Upper lobe of left lung (tissue), 6 donors: ENCODE results near the gene MAPK7. TPM values are rescaled to one million over a fixed set of nuclear protein-coding genes. Genes with fewer than 3 reads are reported as not detected.

Experiments used
- ATAC-seq, 2 donors: fragments of 200-7000 bp; cut with Tn5 transposase; one replicate each; pipeline ENCODE4 v1.9.1; 2022; ENCODE audit warnings: mild to moderate bottlenecking in 2 of 2, moderate library complexity in 2 of 2; ENCODE audit not compliant: low FRiP score in 2 of 2
- DNase-seq, 2 donors: peaks; one replicate each; pipeline ENCODE4 v3.0.0-alpha.2; 2019 to 2020
- H3K27ac ChIP-seq, 4 donors: fragments of 200-600 bp; sonication (generic); one replicate each; pipeline ENCODE4 v1.5.1; 2016 to 2019
- H3K27me3 ChIP-seq, 4 donors: fragments of 200-600 bp; sonication (generic); one replicate each; pipeline ENCODE4 v1.5.1; 2017 to 2019
- H3K36me3 ChIP-seq, 4 donors: fragments of 200-600 bp; sonication (generic); one replicate each; pipeline ENCODE4 v1.5.1; 2016 to 2019
- H3K4me1 ChIP-seq, 4 donors: fragments of 200-600 bp; sonication (generic); one replicate each; pipeline ENCODE4 v1.5.1; 2018 to 2019
- H3K4me3 ChIP-seq, 4 donors: fragments of 200-600 bp; sonication (generic); one replicate each; pipeline ENCODE4 v1.5.1; 2017 to 2019; ENCODE audit warnings: mild to moderate bottlenecking in 2 of 4, moderate library complexity in 1 of 4
- H3K9me3 ChIP-seq, 4 donors: fragments of 200-600 bp; sonication (generic); one replicate each; pipeline ENCODE4 v1.5.1; 2018 to 2019
- EP300 ChIP-seq, 4 donors: sonication (generic); formaldehyde crosslinking; IDR thresholded peaks; one replicate each; pipeline ENCODE4 v1.5.1; 2017; ENCODE audit warnings: antibody characterized with exemption in 4 of 4, control low read depth in 2 of 4
- POLR2A ChIP-seq, 4 donors: fragments of 450-650 bp; IDR thresholded peaks; one replicate each; pipeline ENCODE4 v1.5.1; 2016 to 2017; ENCODE audit warnings: antibody characterized with exemption in 4 of 4, mild to moderate bottlenecking in 2 of 4
- POLR2AphosphoS5 ChIP-seq, 2 donors: sonication (generic); formaldehyde crosslinking; IDR thresholded peaks; one replicate each; pipeline ENCODE4 v1.5.1; 2017; ENCODE audit warnings: antibody characterized with exemption in 2 of 2
- WGBS, 2 donors: methylation state at CpG; one replicate each; pipeline ENCODE4 v1.1.5; 2017 to 2018; 5-methylcytosine and 5-hydroxymethylcytosine counted together
- total RNA-seq, 6 donors: library from RNA; depleted of rRNA in 4 of 6; stranded (reverse); fragments of >200 nt in 4 of 6; gene quantifications; one replicate each; pipeline versions ENCODE4 v1.1.0 to v1.2.1, GENCODE V29; 2016 to 2021
- TF ChIP-seq, protein P1 (sequence below), 6 experiments: fragments of 450-650 bp in 4 of 6; fragments of 200-600 bp in 2 of 6; sonication (generic) in 2 of 6; IDR thresholded peaks; one replicate each; pipeline ENCODE4 v1.5.1; 2016 to 2019; ENCODE audit warnings: antibody characterized with exemption in 6 of 6
- donor health status: DM: no; HTN: no; CAD: no; lungs with moderate emphysema.
- donor health status: DM: no; HTN: yes; CAD: no; lungs with severe emphysema.

The MAPK7 gene
- total RNA-seq, 6 donors from 2014 or later: 20.1 to 77.2 (median 37.6) TPM

DNA sequence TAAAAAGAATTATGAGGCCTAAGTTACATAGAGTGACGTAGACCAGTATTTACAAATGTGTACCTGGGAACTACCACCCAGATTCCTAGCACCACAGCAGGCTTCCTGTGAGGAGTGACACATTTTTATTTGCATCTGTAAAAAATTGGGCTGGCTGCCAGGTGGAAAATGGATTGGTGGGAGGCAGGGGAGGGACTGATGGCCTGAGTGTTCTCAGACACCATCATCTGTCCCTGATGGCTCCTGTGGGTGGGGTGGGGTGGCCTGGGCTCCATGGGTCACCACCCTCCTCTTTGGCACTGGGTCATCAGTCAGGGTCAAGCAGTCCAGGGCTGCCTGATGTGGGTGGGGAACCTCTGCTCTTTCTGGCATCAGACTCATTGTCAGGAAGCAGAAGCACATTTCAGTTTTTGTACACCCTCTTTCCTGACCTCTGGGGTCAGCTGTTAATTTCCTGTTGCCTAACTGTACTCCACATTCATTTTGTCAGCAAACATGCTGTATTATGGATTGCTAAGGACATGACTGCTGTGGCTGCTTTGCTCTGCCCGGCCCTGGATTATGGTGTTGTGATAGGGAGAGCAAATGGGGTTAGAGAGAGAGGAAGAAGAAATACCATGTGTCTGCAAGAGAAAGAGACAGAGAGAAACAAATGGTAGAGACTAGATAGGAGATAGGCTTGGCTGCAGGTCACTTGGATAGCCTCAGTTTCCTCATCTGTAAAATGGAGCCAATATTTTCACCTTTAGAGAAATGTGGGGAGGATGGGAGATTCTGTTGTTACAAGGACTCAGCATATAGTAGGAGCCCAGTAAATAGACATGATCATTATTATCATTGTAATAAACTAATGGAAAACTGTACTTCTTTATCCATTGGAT lies 20.2 kb downstream of the MAPK7 start:
- WGBS, 2 donors: 22 to 50% methylated on average over 2 of the region's 2 CpGs
- DNase-seq: peak in 1 of 2 donors; percentile 68
- H3K36me3 ChIP-seq: no peaks in the 10 kb centered on the region

DNA sequence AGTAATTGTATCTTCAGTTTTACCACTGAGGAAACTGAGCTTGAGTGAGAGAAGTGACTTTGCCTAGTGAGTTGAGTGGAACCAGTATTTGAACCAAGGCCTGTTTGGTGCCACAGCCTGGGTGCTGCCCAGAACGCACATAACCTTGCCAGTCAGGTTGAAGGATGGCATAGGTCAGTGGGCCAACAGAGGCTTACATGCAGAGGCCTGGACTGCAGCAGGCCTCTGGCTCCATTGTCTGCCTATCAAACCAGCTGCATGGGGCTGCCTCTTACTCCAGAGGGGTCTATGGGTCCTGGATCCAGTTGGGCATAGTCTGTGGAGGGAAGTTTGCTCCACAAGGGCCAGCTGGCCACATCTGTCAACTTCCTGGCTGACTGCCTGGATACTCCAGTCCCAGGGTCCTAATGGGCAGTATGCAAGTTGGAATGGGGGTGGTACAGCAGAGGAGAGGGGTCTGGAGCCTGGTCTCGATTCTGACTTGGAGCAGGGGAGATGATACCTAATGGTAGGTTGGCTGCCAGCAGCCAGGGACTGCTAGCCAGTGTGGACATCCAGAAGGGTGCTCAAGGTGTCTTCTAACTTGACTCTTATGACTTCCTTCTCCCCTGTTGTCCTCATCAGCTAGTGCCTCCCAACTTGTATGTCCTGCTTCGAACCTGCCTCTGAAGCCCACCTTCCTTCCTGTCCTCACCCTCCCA lies 21.6 kb downstream of the MAPK7 start:
- 68 to 83% methylated on average over 3 of the region's 3 CpGs for WGBS, 2 donors
- peak overlapping the region in 2 of 4 donors; percentile 16 to 18 for H3K27ac ChIP-seq
- H3K9me3 ChIP-seq: no peaks in the 10 kb centered on the region
- H3K4me1 ChIP-seq: peaks cover 14 to 27% (median 24%) of the 10 kb centered on the region in 4 donors
- H3K4me3 ChIP-seq: no peak overlapping the region
- TF ChIP-seq POLR2AphosphoS5 (IDR thresholded peaks at IDR 0.05): no peak
- no peak for DNase-seq
- H3K27me3 ChIP-seq: no peaks in the 10 kb centered on the region
- ATAC-seq: no peak
- H3K36me3 ChIP-seq: no peaks in the 10 kb centered on the region

More for the DNA sequence above, 20.2 kb downstream of the MAPK7 start:
- Histone ChIP-seq H3K4me3 (no peak overlapping the region), H3K4me1 (peaks cover 14 to 27% (median 24%) of the 10 kb centered on the region in 4 donors), H3K27me3 (no peaks in the 10 kb centered on the region), H3K27ac (peak overlapping the region; percentile 17 to 75 (median 68)), H3K9me3 (no peaks in the 10 kb centered on the region)
- ATAC-seq: peak; percentile 87 to 93
- peak; percentile 64 to 91 for TF ChIP-seq POLR2AphosphoS5 (IDR thresholded peaks at IDR 0.05)
- peak in 1 of 4 donors; percentile 13 for TF ChIP-seq POLR2A (IDR thresholded peaks at IDR 0.05)
- TF ChIP-seq, protein P1, sequence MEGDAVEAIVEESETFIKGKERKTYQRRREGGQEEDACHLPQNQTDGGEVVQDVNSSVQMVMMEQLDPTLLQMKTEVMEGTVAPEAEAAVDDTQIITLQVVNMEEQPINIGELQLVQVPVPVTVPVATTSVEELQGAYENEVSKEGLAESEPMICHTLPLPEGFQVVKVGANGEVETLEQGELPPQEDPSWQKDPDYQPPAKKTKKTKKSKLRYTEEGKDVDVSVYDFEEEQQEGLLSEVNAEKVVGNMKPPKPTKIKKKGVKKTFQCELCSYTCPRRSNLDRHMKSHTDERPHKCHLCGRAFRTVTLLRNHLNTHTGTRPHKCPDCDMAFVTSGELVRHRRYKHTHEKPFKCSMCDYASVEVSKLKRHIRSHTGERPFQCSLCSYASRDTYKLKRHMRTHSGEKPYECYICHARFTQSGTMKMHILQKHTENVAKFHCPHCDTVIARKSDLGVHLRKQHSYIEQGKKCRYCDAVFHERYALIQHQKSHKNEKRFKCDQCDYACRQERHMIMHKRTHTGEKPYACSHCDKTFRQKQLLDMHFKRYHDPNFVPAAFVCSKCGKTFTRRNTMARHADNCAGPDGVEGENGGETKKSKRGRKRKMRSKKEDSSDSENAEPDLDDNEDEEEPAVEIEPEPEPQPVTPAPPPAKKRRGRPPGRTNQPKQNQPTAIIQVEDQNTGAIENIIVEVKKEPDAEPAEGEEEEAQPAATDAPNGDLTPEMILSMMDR (IDR thresholded peaks at IDR 0.05): no peak
- peak in 2 of 4 donors; percentile 71 to 75 for TF ChIP-seq EP300 (IDR thresholded peaks at IDR 0.05)

DNA sequence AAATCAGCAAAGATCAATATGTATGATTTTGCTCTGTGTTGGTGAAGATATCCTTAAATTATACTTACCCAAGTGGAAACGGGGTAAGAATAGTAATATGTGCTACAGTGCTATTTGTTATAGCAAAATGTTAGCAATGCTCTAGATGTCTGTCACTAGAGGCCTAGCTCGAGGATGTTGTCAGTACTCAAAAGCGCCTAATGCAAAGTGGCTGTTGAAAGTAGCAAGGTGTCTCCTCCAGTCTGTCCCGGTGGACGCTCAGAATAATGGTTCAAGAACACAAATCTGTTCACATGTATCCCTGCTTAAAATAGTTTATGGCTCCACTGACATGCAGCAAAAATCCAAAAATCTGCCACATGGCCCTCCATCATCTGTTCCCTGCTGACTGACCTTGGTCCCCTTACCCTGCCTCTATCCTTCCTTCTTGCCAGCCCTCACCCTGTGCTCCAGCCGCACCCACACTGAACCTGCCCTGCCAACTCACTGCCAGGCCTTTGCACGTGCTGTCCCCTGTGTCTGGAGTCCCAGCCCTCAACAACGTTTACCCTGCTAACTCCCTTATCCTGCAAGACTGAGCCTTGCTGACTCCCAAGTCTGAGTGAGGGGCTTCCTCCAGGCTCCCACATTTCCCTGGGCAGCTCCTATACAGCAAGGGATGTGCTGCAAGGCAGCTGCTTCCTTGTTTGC lies 23.2 kb downstream of the MAPK7 start:
- Histone ChIP-seq H3K4me1 (peaks cover 14 to 27% (median 24%) of the 10 kb centered on the region in 4 donors), H3K36me3 (no peaks in the 10 kb centered on the region), H3K27ac (no peak overlapping the region), H3K4me3 (no peak overlapping the region), H3K27me3 (no peaks in the 10 kb centered on the region), H3K9me3 (no peaks in the 10 kb centered on the region)
- DNase-seq (no peak), ATAC-seq (no peak)
- TF ChIP-seq POLR2A (IDR thresholded peaks at IDR 0.05) (no peak), EP300 (IDR thresholded peaks at IDR 0.05) (no peak), POLR2AphosphoS5 (IDR thresholded peaks at IDR 0.05) (no peak)
- TF ChIP-seq, protein P1 (IDR thresholded peaks at IDR 0.05): no peak
- WGBS, 2 donors: 81 to 83% methylated on average over 7 to 8 of the region's 8 CpGs

DNA sequence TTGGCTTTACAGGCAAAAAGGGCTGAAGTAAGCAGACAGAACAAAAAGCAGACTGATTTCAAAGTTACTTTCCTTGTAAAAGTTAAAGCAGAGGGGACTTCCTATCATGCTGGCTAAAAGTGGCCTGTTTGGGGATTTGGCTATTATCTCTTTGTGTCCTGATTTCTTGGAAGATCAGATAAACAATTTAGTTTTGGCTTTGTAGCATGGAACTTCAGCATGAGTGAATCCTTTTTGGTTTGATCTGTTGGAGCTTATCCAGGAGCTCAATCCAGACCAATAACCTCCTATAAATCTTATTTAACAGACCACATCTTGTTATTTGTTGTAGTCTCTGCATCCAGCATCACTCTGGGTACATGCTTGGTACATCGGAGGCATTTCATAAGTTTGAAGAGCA lies 23.9 kb downstream of the MAPK7 start:
- Histone ChIP-seq H3K9me3 (no peaks in the 10 kb centered on the region), H3K4me3 (no peak overlapping the region), H3K27ac (peak overlapping the region in 1 of 4 donors; percentile 23), H3K27me3 (no peaks in the 10 kb centered on the region), H3K4me1 (peaks cover 14 to 27% (median 24%) of the 10 kb centered on the region in 4 donors), H3K36me3 (no peaks in the 10 kb centered on the region)
- DNase-seq: no peak
- WGBS, 2 donors: 73 to 78% methylated on average over 1 of the region's 1 CpG
- ATAC-seq: no peak
- TF ChIP-seq POLR2AphosphoS5 (IDR thresholded peaks at IDR 0.05) (no peak), POLR2A (IDR thresholded peaks at IDR 0.05) (no peak), EP300 (IDR thresholded peaks at IDR 0.05) (no peak)
- TF ChIP-seq, protein P1 (IDR thresholded peaks at IDR 0.05): no peak

DNA sequence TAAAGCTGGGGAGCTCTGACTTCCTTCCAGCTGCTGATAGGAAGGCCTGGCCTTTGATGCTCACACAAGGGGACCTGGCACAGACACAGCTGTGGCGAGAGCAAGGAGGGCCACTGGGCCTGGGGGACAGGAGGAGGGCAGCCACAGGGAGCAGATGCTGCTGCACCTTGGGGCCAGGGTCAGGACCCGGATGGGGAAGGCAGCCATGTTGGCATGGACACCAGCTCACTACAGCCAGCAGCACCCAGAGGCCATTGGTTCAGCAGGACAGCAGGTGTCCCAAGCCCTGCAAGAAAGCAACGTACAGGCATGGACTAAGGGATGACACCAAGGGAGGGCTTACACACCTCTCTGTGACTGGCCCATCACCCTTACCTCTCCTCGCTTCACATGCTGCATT lies 24.7 kb downstream of the MAPK7 start:
- no peaks in the 10 kb centered on the region for H3K9me3 ChIP-seq
- H3K4me3 ChIP-seq: no peak overlapping the region
- ATAC-seq (no peak), DNase-seq (no peak)
- H3K36me3 ChIP-seq: no peaks in the 10 kb centered on the region
- H3K27me3 ChIP-seq: no peaks in the 10 kb centered on the region
- TF ChIP-seq EP300 (IDR thresholded peaks at IDR 0.05): no peak
- TF ChIP-seq POLR2AphosphoS5 (IDR thresholded peaks at IDR 0.05): no peak
- TF ChIP-seq, protein P1 (IDR thresholded peaks at IDR 0.05): no peak
- TF ChIP-seq POLR2A (IDR thresholded peaks at IDR 0.05): no peak
- H3K27ac ChIP-seq: no peak overlapping the region
- 87% methylated on average over 4 of the region's 4 CpGs for WGBS, 2 donors
- H3K4me1 ChIP-seq: peaks cover 8 to 21% (median 18%) of the 10 kb centered on the region in 4 donors
